ENCODE results near the gene MEIKIN. TPM values are rescaled to one million over a fixed set of nuclear protein-coding genes. Genes with fewer than 3 reads are reported as not detected.

MEIKIN gene
- polyA plus RNA-seq, 1 donor from 2014 or later: not detected

DNA sequence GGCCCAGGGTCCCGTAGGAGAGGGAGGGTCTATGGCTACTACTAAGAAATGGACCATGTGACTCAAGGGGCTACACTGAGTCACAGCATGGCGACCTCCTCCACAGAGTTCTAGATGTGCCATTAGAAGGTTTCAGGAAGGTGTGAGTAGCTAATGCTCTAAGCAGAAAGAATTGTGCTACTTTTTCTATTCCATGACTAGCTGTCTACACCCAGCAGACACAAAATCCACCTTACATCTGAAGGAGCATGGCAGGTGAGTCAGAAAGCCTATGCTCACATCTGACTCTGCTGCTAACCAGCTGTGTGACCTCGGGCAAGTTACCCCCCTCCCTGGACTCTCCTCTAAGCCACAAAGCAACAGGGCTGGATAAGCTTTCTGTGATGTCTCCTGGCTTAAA is 14.4 kb upstream of the MEIKIN start:
- TF ChIP-seq MXI1 (conservative IDR thresholded peaks at IDR 0.05; ENCODE audit: poor library complexity, severe bottlenecking) (no peak), RAD21 (conservative IDR thresholded peaks at IDR 0.05) (no peak), SMC3 (conservative IDR thresholded peaks at IDR 0.05; ENCODE audit: poor library complexity) (no peak), EZH2 (IDR thresholded peaks at IDR 0.05; ENCODE audit: borderline replicate concordance, insufficient read depth, low read length, poor library complexity, severe bottlenecking) (no peak), POLR2AphosphoS5 (IDR thresholded peaks at IDR 0.05) (no peak), CTCF (IDR thresholded peaks at IDR 0.05; ENCODE audit: poor library complexity, severe bottlenecking) (no peak), EP300 (conservative IDR thresholded peaks at IDR 0.05; ENCODE audit: poor library complexity, severe bottlenecking) (no peak), TAF1 (IDR thresholded peaks at IDR 0.05; ENCODE audit: low read depth) (no peak)
- TF ChIP-seq, protein P1, sequence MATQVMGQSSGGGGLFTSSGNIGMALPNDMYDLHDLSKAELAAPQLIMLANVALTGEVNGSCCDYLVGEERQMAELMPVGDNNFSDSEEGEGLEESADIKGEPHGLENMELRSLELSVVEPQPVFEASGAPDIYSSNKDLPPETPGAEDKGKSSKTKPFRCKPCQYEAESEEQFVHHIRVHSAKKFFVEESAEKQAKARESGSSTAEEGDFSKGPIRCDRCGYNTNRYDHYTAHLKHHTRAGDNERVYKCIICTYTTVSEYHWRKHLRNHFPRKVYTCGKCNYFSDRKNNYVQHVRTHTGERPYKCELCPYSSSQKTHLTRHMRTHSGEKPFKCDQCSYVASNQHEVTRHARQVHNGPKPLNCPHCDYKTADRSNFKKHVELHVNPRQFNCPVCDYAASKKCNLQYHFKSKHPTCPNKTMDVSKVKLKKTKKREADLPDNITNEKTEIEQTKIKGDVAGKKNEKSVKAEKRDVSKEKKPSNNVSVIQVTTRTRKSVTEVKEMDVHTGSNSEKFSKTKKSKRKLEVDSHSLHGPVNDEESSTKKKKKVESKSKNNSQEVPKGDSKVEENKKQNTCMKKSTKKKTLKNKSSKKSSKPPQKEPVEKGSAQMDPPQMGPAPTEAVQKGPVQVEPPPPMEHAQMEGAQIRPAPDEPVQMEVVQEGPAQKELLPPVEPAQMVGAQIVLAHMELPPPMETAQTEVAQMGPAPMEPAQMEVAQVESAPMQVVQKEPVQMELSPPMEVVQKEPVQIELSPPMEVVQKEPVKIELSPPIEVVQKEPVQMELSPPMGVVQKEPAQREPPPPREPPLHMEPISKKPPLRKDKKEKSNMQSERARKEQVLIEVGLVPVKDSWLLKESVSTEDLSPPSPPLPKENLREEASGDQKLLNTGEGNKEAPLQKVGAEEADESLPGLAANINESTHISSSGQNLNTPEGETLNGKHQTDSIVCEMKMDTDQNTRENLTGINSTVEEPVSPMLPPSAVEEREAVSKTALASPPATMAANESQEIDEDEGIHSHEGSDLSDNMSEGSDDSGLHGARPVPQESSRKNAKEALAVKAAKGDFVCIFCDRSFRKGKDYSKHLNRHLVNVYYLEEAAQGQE (IDR thresholded peaks at IDR 0.05; ENCODE audit: borderline replicate concordance): no peak
- H3F3A ChIP-seq (ENCODE audit: insufficient read depth, low read length, poor library complexity, severe bottlenecking): no peaks in the 10 kb centered on the region

GRCh38 chr5:131959136-131959535 is 13.7 kb upstream of the MEIKIN start:
- Histone ChIP-seq H3K79me2 (replicated peaks; ENCODE audit: insufficient read depth, low read length) (no peaks in the 10 kb centered on the region), H3K9ac (ENCODE audit: low read length) (no peak overlapping the region), H3K27me3 (ENCODE audit: insufficient read depth, low read depth, low read length) (no peaks in the 10 kb centered on the region), H3K9me2 (ENCODE audit: insufficient read depth, low read length) (no peaks in the 10 kb centered on the region), H4K20me1 (ENCODE audit: insufficient read depth) (no peaks in the 10 kb centered on the region), H3K4me2 (ENCODE audit: low read length) (no peak overlapping the region), H3K9me3 (ENCODE audit: low read length) (no peaks in the 10 kb centered on the region), H2AFZ (ENCODE audit: low read depth, low read length) (no peak overlapping the region), H3F3A (ENCODE audit: insufficient read depth, low read length, poor library complexity, severe bottlenecking) (no peaks in the 10 kb centered on the region), H3K27ac (ENCODE audit: low read length) (no peak overlapping the region), H3K36me3 (ENCODE audit: insufficient read depth, low read length) (no peaks in the 10 kb centered on the region), H3K4me3 (ENCODE audit: low read length) (no peak overlapping the region)
- TF ChIP-seq SMC3 (conservative IDR thresholded peaks at IDR 0.05; ENCODE audit: poor library complexity): no peak
- no peak for TF ChIP-seq RAD21 (conservative IDR thresholded peaks at IDR 0.05)
- TF ChIP-seq EZH2 (IDR thresholded peaks at IDR 0.05; ENCODE audit: borderline replicate concordance, insufficient read depth, low read length, poor library complexity, severe bottlenecking): no peak
- TF ChIP-seq, protein P1 (IDR thresholded peaks at IDR 0.05; ENCODE audit: borderline replicate concordance): no peak
- no peak for TF ChIP-seq TAF1 (IDR thresholded peaks at IDR 0.05; ENCODE audit: low read depth)
- TF ChIP-seq EP300 (conservative IDR thresholded peaks at IDR 0.05; ENCODE audit: poor library complexity, severe bottlenecking): no peak
- no peak for TF ChIP-seq POLR2AphosphoS5 (IDR thresholded peaks at IDR 0.05)

More for the DNA sequence above, 14.4 kb upstream of the MEIKIN start:
- Histone ChIP-seq H3K9ac (ENCODE audit: low read length) (no peak overlapping the region), H3K9me2 (ENCODE audit: insufficient read depth, low read length) (no peaks in the 10 kb centered on the region), H3K27me3 (ENCODE audit: insufficient read depth, low read depth, low read length) (no peaks in the 10 kb centered on the region), H3K9me3 (ENCODE audit: low read length) (no peaks in the 10 kb centered on the region), H2AFZ (ENCODE audit: low read depth, low read length) (no peak overlapping the region), H4K20me1 (ENCODE audit: insufficient read depth) (no peaks in the 10 kb centered on the region), H3K4me3 (ENCODE audit: low read length) (no peak overlapping the region), H3K27ac (ENCODE audit: low read length) (no peak overlapping the region), H3K4me2 (ENCODE audit: low read length) (no peak overlapping the region), H3K36me3 (ENCODE audit: insufficient read depth, low read length) (no peaks in the 10 kb centered on the region), H3K79me2 (replicated peaks; ENCODE audit: insufficient read depth, low read length) (no peaks in the 10 kb centered on the region)

Data from neural cell (in vitro differentiated cells).